Measurements from ENCODE around the gene PEX5L. TPM values are rescaled to one million over a fixed set of nuclear protein-coding genes. Genes with fewer than 3 reads are reported as not detected.

The PEX5L gene
- total RNA-seq, 1 donor from 2014 or later: 0.78 TPM

DNA sequence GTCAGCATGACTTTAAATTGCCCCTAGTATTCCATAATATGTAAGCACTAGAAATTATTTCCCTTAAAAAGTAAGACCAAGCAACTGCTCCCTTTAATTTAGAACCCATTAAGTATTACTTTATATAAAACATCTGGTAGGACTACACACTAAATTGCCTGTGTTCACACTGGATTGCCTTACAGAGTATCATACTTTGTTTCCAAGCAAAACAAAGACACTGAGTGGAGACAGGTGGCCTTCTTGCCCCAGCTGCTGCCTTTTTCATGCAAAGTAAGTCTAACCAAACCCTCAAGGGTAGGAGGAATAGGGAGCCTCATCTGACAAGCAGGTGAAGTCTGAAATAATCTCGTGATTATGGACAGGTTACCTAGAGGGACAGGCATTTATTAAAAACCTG is 87.3 kb downstream of the PEX5L start:
- H3K4me1 ChIP-seq: no peaks in the 10 kb centered on the region

DNA sequence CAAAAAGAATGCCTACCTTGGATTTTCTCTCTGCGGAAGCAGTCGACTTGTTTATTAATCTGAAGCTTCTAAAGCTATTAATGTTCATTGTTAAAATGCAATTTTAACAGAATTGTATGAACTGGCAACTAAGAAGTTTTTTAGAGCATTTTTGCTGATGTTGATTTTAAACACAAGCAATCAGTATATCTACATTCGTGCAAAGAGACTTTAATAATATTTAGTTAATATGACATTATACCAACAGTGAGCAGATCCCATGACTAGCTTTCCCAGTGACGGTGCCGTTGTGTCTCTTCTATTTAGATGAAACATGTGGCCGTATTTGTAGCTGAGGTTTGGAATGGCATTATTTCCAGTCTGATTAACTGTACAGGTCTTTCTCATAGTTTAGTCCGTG is 88.0 kb downstream of the PEX5L start:
- H3K27ac ChIP-seq: no peak overlapping the region
- H3K27me3 ChIP-seq: no peaks in the 10 kb centered on the region
- intact Hi-C loops (cut with DNase I): no loop called here
- TF ChIP-seq, protein P1, sequence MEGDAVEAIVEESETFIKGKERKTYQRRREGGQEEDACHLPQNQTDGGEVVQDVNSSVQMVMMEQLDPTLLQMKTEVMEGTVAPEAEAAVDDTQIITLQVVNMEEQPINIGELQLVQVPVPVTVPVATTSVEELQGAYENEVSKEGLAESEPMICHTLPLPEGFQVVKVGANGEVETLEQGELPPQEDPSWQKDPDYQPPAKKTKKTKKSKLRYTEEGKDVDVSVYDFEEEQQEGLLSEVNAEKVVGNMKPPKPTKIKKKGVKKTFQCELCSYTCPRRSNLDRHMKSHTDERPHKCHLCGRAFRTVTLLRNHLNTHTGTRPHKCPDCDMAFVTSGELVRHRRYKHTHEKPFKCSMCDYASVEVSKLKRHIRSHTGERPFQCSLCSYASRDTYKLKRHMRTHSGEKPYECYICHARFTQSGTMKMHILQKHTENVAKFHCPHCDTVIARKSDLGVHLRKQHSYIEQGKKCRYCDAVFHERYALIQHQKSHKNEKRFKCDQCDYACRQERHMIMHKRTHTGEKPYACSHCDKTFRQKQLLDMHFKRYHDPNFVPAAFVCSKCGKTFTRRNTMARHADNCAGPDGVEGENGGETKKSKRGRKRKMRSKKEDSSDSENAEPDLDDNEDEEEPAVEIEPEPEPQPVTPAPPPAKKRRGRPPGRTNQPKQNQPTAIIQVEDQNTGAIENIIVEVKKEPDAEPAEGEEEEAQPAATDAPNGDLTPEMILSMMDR (IDR thresholded peaks at IDR 0.05): no peak
- DNase-seq (no peak), ATAC-seq (no peak)
- no peaks in the 10 kb centered on the region for H3K4me1 ChIP-seq
- H3K4me3 ChIP-seq: no peak overlapping the region
- H3K9me3 ChIP-seq: no peaks in the 10 kb centered on the region
- H3K36me3 ChIP-seq: no peaks in the 10 kb centered on the region

More for the DNA sequence above, 87.3 kb downstream of the PEX5L start:
- intact Hi-C loops (cut with DNase I): no loop called here
- ATAC-seq (no peak), DNase-seq (no peak)
- no peak overlapping the region for H3K4me3 ChIP-seq
- H3K36me3 ChIP-seq: no peaks in the 10 kb centered on the region
- H3K27ac ChIP-seq: no peak overlapping the region
- H3K27me3 ChIP-seq: no peaks in the 10 kb centered on the region
- H3K9me3 ChIP-seq: no peaks in the 10 kb centered on the region
- TF ChIP-seq, protein P1 (IDR thresholded peaks at IDR 0.05): no peak

DNA sequence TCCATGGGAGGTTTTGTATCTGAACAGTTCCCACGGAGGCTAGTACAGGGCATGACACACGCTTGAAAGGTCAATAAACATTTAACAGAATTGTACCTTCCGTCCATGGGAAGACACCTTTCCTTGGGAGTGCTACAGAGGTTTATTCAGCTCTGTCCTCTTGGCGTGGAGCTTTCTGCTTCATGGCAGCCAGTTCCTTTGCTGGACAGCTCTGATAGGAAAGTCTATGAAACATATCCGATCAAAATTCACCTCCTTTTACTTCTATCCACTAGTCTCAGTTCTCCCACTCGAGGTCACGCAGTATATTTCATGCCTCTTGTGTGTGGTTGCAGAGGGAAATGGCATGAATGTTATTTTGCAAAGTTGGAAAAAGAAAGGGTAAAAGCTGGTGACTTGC is 91.2 kb downstream of the PEX5L start:
- H3K4me1 ChIP-seq: no peaks in the 10 kb centered on the region
- TF ChIP-seq, protein P1 (IDR thresholded peaks at IDR 0.05): no peak
- no peak for DNase-seq
- H3K36me3 ChIP-seq: no peaks in the 10 kb centered on the region
- no peak overlapping the region for H3K4me3 ChIP-seq
- ATAC-seq: no peak
- H3K9me3 ChIP-seq: no peaks in the 10 kb centered on the region
- H3K27me3 ChIP-seq: no peaks in the 10 kb centered on the region
- intact Hi-C loops (cut with DNase I): no loop called here
- no peak overlapping the region for H3K27ac ChIP-seq

DNA sequence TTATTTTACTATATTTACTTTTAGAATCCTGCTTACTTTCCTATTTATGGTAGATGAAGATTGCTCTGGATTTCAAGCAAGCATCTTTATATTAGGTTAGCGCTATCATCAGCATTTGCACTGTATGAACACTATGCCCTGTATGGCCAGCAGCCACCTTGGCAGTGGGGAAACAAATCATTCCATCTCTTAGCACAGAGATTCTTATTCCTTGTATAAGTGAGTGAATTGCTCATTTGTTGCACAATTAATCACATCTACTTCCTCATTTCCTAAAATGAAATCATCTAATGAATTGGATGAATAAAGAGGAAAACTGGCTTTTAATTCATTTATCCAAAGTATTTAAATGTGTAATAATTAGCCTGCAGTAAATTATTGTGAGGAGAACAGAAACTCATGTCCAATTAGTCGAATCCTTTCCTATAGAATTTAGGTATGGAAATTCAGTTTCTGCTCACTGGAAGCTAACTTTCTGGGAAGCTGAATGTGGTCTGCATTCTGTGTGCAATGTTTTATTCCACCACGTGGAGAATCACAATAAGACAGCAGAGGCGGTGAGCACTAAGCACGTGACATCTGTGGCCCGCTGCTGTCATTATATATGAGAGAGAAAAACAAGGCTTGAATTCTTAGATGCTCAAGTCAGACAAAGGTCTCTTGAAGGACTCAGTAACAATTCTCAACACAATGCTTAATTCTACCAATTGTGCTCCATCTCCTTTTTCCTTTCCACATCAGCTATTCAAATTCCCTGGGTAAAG is 93.4 kb downstream of the PEX5L start:
- H3K27me3 ChIP-seq: no peaks in the 10 kb centered on the region
- intact Hi-C loops (cut with DNase I): no loop called here
- no peak for DNase-seq
- H3K27ac ChIP-seq: no peak overlapping the region
- no peaks in the 10 kb centered on the region for H3K36me3 ChIP-seq
- no peak overlapping the region for H3K4me3 ChIP-seq
- no peak for ATAC-seq
- H3K4me1 ChIP-seq: no peaks in the 10 kb centered on the region
- TF ChIP-seq, protein P1 (IDR thresholded peaks at IDR 0.05): no peak
- no peaks in the 10 kb centered on the region for H3K9me3 ChIP-seq

DNA sequence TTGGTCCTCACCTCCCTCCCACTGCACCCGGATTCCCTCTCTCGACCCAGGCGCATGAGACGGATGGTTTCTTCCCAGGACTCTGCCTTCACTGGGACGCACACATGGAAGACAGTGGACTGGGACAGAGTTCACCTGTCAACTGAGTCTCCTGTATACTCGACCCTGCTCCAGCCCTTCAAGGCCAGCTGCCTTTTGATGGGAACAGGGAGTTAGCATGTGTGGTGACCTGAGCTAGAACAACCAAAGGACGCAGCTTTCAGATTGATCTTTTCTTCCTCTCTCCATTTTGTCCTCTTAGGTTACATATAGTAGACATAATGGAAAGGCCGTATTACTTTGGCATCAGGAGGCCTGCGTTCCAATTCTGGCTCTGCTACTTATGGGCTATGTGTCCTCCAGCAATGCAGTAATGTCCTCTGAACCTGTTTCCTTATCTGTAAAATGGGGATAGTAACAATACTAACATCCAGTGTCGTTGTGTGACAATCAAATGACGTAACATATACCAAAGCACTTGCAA is 94.1 kb downstream of the PEX5L start:
- H3K27ac ChIP-seq: no peak overlapping the region
- no peak for ATAC-seq
- no peaks in the 10 kb centered on the region for H3K4me1 ChIP-seq
- H3K36me3 ChIP-seq: no peaks in the 10 kb centered on the region
- no peaks in the 10 kb centered on the region for H3K9me3 ChIP-seq
- H3K27me3 ChIP-seq: no peaks in the 10 kb centered on the region
- intact Hi-C loops (cut with DNase I): no loop called here
- H3K4me3 ChIP-seq: no peak overlapping the region
- TF ChIP-seq, protein P1 (IDR thresholded peaks at IDR 0.05): no peak
- DNase-seq: no peak

All from upper lobe of right lung (tissue), 1 donor.